COLO668 (cell line): ENCODE data around the gene CACUL1.
"Not testable (repeated sequence)": the region's sequence is repeated elsewhere in the genome, so short reads cannot be mapped to it uniquely, and the experiment has no call there.

Source experiments
- DNase-seq: peaks from one replicate; lab custom pipeline; 2025; ENCODE audit not compliant: unreplicated experiment; lab: John Stamatoyannopoulos, UW

The CACUL1 gene

GRCh38 chr10:118754556-118755423 is at the start of gene CACUL1:
Gene CACUL1 (minus strand): TSS chr10:118754970. CDS start chr10:118754762, 208 bp downstream.
- peak; percentile 98 for DNase-seq

DNA sequence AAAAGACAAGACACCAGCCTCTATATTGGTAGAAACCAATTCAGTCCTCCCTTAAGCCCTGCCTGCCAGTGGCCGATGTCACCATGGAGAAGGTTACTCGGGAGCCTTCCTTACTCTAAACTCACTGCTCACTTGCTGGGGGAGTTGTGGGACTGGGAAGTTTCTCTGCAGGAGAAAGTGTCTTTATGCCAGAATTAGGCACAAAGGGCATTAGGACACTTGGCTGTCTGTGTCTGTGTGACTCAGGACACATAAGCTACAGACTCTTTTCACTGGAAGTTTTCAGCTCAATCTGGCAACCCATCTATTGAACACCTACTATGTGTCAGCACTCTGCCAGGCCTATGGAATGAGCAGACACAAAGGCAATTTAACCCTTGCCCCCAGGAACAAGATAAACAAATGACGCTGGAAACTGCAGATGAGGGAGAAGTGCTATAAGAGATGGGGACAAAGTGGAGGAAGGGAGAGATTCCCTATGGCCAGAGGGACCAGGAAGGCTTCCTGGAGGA is 49.5 kb upstream of the CACUL1 start:
- DNase-seq: no peak

- no peak for DNase-seq
These were observed 47.5 kb upstream of the CACUL1 start for GRCh38 chr10:118802126-118802793.

DNA sequence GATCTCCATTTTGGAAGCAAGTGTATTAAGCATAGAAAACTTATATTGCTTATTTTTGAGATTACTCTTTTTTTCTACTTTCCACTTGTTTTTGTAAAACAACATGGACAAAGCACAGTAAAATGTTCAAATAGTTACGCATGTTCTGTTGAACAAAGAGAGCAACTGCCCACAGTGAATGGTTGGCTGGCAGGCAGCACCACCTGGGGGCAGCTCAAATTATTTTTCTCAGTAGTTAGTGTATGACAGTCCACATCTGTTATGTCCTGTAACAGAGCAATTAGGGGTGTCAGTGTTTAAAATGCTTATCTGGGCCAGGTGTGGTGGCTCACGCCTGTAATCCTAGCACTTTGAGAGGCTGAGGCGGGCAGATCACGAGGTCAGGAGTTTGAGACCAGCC is 46.1 kb upstream of the CACUL1 start:
- no peak for DNase-seq

DNA sequence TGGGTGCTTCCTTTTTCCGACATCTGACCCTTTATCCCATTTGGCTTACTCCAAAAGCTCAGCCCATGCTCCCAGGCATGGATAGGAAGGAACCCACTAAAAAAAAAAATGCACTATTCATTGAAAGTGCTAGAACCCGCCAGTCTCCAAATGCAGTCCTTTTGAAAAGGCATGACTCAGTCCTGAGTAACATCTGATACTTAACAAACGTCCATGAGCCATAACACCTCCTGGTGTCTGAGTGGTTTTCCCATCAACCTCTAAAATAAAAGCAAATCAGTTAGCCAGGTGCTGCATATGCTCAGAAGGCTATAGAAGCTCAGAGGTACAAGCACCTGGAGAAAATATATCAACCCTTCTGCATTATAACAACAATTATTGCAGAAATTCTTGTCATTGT is 45.0 kb upstream of the CACUL1 start:
- DNase-seq: peak; percentile 2

- no peak for DNase-seq
These were observed 43.5 kb upstream of the CACUL1 start for GRCh38 chr10:118798231-118798662.

DNA sequence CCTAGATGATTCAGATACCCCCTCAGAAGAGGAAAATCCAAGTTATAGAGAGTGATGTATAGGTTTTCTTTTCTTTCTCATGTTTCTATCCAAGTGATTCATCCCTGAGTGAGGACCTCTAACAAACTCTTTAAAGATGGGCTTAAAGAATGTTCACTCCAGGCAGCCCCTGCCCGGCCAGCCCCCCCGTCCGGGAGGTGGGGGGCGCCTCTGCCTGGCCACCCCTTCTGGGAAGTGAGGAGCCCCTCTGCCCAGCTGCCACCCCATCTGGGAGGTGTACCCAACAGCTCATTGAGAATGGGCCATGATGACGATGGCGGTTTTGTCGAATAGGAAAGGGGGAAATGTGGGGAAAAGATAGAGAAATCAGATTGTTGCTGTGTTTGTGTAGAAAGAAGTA is 40.2 kb upstream of the CACUL1 start:
- DNase-seq: not testable (repeated sequence)

DNA sequence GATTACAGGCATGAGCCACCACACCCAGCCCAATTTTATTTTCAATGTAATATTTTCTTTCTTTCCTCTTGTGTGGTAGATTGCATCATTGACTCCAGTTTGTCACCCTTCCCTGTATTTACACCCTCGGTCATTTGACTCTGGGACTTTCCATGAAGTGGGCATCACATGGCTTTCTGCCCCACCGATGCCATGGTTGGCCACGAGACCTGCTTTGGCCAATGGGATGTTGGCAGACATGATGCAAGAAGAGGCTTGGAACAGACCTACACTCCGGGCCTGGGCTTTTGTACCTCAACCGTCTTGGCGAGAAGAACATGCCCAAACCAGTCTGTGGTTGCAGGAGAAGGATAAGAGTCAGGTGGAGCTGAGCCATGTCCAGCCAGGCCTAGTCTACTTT is 38.8 kb upstream of the CACUL1 start:
- DNase-seq: no peak

DNA sequence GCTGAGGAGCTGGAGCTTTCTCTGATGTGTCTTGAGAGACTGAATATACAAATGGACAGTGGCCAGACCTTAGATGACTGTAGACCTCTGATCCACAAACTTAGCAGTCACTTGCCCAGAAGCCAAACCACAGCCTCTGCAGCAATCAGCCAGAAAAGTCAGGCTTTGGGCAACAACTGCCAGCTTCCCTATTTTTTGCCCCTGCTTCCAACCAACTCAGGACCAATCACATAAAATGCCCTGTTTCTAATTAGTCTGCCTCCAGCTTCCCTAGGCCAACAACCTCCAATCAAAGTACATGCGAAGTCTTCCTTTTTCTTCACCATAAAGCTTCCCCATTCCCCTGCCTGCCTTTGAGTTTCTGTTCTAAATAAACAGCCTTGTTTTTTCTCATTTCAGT is 37.8 kb upstream of the CACUL1 start:
- DNase-seq: no peak

GRCh38 chr10:118790058-118790457 is 35.3 kb upstream of the CACUL1 start:
- no peak for DNase-seq

DNA sequence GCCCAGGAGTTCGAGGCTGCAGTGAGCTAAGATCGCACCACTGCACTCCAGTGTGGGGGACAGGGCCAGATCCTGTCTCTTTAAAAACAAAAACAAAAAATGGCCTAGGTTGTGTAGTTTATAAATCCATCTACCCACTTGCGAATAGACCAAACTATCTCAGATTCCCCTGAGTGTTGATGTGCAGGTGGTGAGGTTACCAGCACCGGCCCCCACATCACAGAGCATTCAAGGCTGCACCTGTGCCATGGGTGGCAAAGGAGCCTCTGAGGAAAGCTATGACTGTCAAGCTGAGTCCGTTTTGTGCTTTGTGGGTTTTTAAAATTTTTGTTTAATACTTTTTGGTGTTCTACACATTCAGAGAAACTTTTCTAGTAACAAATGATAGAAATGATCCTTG is 30.8 kb upstream of the CACUL1 start:
- no peak for DNase-seq

DNA sequence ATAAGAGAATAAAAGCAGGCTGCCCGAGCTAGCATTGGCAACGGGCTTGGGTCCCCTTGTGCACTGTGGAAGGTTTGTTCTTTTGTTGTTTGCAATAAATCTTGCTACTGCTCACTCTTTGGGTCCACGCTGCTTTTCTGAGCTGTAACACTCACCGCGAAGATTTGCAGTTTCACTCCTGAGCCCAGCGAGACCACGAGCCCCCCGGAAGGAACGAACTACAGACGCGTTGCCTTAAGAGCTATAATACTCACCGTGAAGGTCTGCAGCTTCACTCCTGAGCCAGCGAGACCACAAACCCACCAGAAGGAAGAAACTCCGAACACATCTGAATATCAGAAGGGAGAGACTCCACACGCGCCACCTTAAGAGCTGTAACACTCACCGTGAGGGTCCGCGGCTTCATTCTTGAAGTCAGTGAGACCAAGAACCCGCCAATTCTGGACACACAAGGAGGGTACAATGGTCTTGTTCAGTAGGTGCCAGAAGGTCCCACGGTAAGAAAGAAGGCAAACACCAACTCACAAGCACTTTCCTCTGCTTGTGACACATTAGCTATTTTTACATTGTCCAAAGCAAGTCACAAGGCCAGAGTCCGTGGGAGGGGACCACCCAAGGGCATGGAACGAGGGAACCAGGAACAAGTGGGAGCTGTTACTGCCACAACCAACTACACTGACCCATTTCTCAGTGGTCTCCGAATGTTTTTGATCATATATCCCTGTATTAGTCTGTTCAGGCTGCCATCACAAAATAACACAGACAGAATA is 29.2 kb upstream of the CACUL1 start:
- DNase-seq: no peak

DNA sequence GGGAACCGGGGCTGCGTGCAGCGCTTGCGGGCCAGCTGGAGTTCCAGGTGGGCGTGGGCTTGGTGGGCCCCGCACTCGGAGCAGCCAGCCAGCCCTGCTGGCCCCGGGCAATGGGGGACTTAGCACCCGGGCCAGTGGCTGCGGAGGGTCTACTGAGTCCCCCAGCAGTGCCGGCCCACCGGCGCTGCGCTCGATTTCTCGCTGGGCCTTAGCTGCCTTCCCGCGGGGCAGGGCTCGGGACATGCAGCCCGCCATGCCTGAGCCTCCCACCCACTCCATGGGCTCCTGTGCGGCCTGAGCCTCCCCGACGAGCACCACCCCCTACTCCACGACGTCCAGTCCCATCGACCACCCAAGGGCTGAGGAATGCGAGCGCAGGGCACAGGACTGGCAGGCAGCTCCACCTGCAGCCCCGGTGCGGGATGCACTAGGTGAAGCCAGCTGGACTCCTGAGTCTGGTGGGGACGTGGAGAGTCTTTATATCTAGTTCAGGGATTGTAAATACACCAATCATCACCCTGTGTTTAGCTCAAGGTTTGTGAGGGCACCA is 28.2 kb upstream of the CACUL1 start:
- not testable (repeated sequence) for DNase-seq

GRCh38 chr10:118781541-118781940 is 26.8 kb upstream of the CACUL1 start:
- DNase-seq: no peak

DNA sequence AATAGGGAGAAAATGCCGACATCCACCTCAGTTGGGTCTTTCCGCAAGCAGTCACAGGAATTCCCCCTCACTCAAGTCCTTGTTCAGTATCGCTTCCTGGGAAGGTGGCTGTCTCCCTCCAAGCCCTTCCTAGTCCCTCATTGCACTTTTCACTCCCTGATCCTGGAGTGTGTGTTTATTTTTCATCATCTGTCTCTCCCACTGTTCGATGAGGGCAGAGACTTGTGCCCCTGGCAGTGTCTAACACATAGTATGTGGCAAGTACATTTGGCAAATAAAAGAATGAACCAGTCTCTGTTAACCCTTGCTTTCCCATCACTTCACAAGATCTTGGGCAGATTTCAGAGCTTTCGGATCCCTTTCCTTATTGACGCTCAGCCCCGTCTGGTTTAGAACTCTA is 24.0 kb upstream of the CACUL1 start:
- DNase-seq: no peak

DNA sequence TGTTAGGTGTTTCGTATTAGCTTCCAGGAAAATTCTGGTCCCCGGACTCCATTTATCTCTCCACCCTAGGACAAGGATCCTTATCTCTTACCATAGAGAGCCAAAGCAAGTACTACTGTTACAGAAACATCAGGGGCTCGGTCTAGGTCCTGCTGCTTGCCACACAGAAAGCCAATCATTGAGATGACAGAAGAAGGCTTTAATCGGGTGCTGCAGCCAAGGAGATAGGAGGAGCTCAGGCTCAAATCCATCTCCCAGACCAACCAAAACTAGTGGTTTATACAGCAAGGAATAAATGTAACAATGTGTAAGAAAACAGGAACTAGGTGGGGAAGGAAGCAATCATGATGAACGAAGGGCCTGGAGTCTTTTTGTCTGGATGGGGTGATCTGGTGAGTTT is 22.2 kb upstream of the CACUL1 start:
- no peak for DNase-seq

DNA sequence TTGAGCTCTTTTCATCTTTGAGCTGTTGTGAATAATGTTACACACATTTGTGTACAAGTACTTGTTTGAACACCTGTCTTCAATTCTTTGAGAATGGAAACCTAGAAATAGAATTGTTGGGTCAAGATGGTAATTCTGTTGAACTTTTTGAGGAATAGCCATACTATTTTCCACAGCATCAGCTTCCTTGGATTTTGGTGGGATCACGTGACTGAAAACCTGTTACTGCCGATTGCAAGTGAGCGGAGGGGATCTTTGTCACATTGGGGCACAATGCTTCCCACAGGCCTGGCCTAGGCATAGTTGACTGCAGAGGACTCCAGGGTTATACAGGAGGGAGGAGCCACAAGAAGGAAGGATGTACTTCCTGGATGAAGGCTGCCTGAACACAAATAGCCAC is 21.3 kb upstream of the CACUL1 start:
- DNase-seq: no peak

DNA sequence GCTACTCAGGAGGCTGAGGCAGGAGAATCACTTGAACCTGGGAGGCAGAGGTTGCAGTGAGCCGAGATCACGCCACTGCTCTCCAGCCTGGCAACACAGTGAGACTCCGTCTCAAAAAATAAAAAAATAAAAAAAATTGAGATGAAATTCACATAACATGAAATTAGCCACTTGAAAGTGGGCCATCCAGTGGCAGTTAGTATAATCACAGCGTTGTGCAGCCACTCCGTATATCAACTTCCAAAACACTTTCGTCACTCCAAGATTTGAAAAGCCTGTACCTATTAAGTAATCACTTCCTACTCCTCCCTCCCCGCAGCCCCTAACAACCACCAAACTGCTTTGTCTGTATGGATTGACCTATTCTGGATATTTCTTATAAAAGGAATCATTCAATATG is 20.7 kb upstream of the CACUL1 start:
- no peak for DNase-seq

- no peak for DNase-seq
These were observed 18.3 kb upstream of the CACUL1 start for GRCh38 chr10:118773041-118773440.

DNA sequence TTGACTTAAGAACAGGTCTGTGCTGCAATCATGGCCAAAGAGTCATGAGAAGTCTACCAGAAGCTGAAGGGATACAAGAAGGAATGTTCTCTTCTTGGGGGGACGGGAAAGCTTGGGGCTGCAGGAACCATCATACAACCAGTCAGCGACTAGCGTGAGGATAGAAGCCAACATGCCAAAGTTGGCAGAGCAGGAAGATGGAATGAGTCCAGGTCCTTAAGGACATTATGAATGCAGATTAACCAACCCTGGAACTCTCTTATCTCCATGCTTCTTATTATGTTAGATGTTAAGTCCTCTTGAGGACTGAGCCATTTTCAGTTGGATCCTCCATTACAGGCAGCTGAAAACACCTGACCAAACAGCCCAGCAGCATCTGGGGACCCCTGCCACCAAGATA is 17.2 kb upstream of the CACUL1 start:
- no peak for DNase-seq

GRCh38 chr10:118769898-118770600 is 15.3 kb upstream of the CACUL1 start:
- no peak for DNase-seq
